ENCODE results near the gene UBR2.
"Not testable (repeated sequence)": the region's sequence is repeated elsewhere in the genome, so short reads cannot be mapped to it uniquely, and the experiment has no call there.

UBR2 gene

DNA sequence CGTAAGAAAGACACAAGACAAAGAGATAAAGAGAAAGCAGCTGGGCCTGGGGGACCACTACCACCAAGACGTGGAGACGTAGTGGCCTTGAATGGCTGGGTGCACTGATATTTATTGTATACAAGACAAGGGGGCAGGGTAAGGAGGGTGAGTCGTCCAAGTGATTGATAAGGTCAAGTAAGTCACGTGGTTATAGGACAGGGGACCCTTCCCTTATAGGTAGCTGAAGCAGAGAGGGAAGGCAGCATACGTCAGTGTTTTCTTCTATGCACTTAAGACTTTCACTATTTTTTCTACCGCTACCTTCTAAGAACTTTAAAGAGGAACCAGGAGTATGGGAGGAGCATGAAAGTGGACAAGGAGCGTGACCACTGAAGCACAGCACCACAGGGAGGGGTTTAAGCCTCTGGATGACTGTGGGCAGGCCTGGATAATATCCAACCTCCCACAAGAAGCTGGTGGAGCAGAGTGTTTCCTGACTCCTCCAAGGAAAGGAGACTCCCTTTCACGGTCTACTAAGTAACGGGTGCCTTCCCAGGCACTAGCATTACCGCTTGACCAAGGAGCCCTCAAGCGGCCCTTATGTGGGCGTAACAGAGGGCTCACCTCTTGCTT, 170.1 kb downstream of the UBR2 start:
- DNase-seq: not testable (repeated sequence)

DNA sequence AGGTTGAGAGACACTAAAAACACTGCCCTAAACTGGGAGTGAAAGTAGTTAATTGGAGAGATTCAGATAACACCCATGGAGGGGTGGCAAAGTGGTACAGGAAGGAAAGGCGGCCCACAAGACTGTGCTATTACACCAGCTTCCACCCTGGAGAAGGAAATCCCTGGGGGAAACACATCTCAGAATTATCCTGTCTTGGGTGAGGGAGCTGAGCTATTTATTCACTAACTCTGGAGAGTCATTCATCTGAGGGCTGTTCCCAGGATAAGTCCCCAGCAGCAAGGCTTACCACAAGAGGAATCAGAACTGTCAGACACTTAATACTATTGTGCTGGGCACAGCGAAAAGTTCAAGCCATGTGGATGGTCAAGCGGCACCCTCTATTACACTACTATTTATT, 172.1 kb downstream of the UBR2 start:
- no peak for DNase-seq

DNA sequence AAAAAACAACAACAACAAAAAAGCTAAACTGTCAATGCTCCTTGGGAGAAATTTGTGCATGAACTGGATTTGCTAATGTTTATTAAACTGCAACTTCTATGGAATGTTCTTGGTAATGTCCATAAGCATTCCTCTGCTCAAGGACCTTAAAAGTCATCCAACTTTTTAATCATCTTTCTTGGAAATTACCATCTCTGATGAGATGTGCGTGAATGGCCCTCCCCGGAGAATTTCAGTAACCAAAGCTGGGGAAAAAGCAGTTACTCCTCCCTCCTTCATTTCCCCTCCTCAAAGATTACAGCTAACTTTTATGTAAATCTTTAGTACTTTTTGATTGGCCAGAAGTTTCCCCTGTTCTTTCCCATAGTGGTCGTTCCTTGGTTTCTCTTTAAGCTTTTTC, 176.9 kb downstream of the UBR2 start:
- DNase-seq: no peak

DNA sequence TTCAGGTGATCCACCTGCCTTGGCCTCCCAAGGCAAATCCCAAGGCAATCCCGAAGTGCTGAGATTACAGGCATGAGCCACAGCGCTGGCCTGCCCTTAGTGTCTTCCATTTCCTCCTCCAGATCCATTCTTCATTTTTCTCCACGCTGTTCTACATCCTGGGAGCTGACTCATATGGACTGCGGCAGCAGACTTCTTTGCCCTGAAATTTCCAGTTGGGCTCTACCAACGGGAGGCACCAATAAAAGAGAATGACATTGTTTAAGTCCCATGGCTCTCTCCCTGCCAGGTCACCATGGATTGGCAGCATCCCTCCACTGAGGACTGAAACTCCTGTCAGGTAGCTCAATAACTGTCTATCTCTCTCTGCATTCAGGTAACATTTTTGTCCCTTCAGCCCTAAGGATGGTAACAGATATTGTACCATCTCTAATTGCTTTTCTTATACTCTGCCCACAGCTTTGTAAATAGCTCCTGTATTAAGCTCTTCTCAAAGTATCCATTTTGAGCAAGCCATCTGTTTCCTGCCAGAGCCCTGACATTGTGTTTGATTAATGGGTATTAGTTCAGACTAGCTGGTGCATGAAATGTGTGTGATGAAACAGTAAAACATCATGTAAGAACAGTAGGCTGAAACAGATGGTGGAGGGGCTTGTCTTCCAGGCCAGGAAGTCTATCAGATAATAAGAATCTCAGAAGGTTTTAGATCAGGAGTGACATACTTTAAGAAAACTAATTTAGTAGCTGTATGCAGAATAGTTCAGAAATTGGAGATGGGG, 178.5 kb downstream of the UBR2 start:
- DNase-seq: no peak

All from activated CD8-positive, alpha-beta memory T cell treated with anti-CD3 and anti-CD28 coated beads, Interleukin-2, amount 50 U/mL, for 48 hours (primary cell).